HepG2 (cell line): Measurements from ENCODE around the gene TOX2. TPM values are rescaled to one million over a fixed set of nuclear protein-coding genes. Genes with fewer than 3 reads are reported as not detected.

Source experiments
- ATAC-seq: fragments of 200-7000 bp; cut with Tn5 transposase; 3 replicates; pipeline ENCODE4 v1.9.1; 2020; ENCODE audit warnings: mild to moderate bottlenecking, moderate library complexity
- BruUV-seq: library from RNA; stranded (reverse); fragments of 400-500 nt; replicated peaks from 2 replicates; lab custom pipeline; 2021; lab: Mats Ljungman, UMichigan
- CTCF ChIA-PET: fragments of 300-600 bp; formaldehyde crosslinking; extraction: SDS; loops from one replicate; lab custom pipeline; 2021; ENCODE audit warnings: low total read pairs, inconsistent platforms, low intra/inter-chr PET ratio; lab: Yijun Ruan, JAX
- POLR2A ChIA-PET: fragments of 350-600 bp; sonication (Branson Sonifier 250); formaldehyde crosslinking; loops from one replicate; lab custom pipeline; 2020; ENCODE audit warnings: antibody characterized with exemption, inconsistent platforms; lab: Yijun Ruan, JAX
- DNase-seq: peaks from one replicate; pipeline ENCODE4 v3.0.0-alpha.2; 2015; ENCODE audit warnings: low spot score
- FAIRE-seq: peaks from 3 replicates; lab custom pipeline; 2011; peaks lifted over from hg19 to GRCh38; lab: Jason Lieb, UNC
- H2AFZ ChIP-seq: one replicate; pipeline ENCODE4 v1.6.1; 2011; ENCODE audit warnings: low read length, inconsistent platforms
- H3K27ac ChIP-seq: fragments of 300-600 bp; 3 replicates; pipeline ENCODE4 v1.8.0; 2011; ENCODE audit warnings: mixed run types, mild to moderate bottlenecking, mixed read lengths, low read length, inconsistent platforms; ENCODE audit not compliant: insufficient read depth; ENCODE audit errors: extremely low read length
- H3K27me3 ChIP-seq, 2 experiments: fragments of 200-600 bp in 1 of 2; 2 replicates in 1 of 2; 3 replicates in 1 of 2; pipeline versions ENCODE4 v1.6.0 to v1.8.0; 2011; ENCODE audit warnings: low read length in 2 of 2, mild to moderate bottlenecking in 2 of 2, moderate library complexity in 2 of 2, inconsistent platforms in 1 of 2; ENCODE audit not compliant: insufficient read depth in 2 of 2, control insufficient read depth in 1 of 2
- H3K36me3 ChIP-seq, 2 experiments: fragments of 200-600 bp in 1 of 2; replicated peaks in 1 of 2; 2 replicates in 1 of 2; 3 replicates in 1 of 2; pipeline versions ENCODE4 v1.5.1 to v1.8.0; 2011; ENCODE audit warnings: low read length in 2 of 2, inconsistent platforms in 1 of 2; ENCODE audit not compliant: insufficient read depth in 2 of 2, control insufficient read depth in 1 of 2
- H3K4me1 ChIP-seq: 2 replicates; pipeline ENCODE4 v1.5.1; 2012; ENCODE audit warnings: low read length, inconsistent platforms; ENCODE audit not compliant: insufficient read depth
- H3K4me2 ChIP-seq: 2 replicates; pipeline ENCODE4 v1.6.0; 2011; ENCODE audit warnings: low read depth, low read length, inconsistent platforms
- H3K4me3 ChIP-seq, 3 experiments: fragments of 200-600 bp in 1 of 3; sonication (generic), shearing (Covaris generic) in 1 of 3; replicated peaks in 1 of 3; 2 replicates each; pipeline ENCODE4 v1.5.1; 2011 to 2016; ENCODE audit warnings: low read length in 3 of 3, inconsistent platforms in 2 of 3, low read depth in 2 of 3, mild to moderate bottlenecking in 2 of 3, control low read depth in 1 of 3, mixed read lengths in 1 of 3; ENCODE audit not compliant: insufficient read depth in 1 of 3
- H3K79me2 ChIP-seq: one replicate; pipeline ENCODE4 v1.6.1; 2011; ENCODE audit warnings: low read length, inconsistent platforms; ENCODE audit not compliant: insufficient read depth
- H3K9ac ChIP-seq: 2 replicates; pipeline ENCODE4 v1.6.0; 2011; ENCODE audit warnings: mild to moderate bottlenecking, low read depth, low read length, inconsistent platforms; ENCODE audit not compliant: insufficient read depth
- H3K9me3 ChIP-seq: 2 replicates; pipeline ENCODE4 v1.5.1; 2012; ENCODE audit warnings: mild to moderate bottlenecking, low read length
- H4K20me1 ChIP-seq: 2 replicates; pipeline ENCODE4 v1.6.0; 2011; ENCODE audit warnings: inconsistent platforms, mild to moderate bottlenecking, low read length, moderate library complexity; ENCODE audit not compliant: insufficient read depth
- BRCA1 ChIP-seq: sonication (generic); formaldehyde crosslinking; IDR thresholded peaks from 2 replicates; pipeline ENCODE4 v1.4.0; 2020; ENCODE audit warnings: missing genetic modification reagents
- PHF21A ChIP-seq: sonication (generic); formaldehyde crosslinking; IDR thresholded peaks from 2 replicates; pipeline ENCODE4 v1.5.0; 2020; ENCODE audit warnings: mild to moderate bottlenecking, missing genetic modification reagents
- RXRB ChIP-seq: IDR thresholded peaks from 2 replicates; pipeline ENCODE4 v1.6.1; 2016; ENCODE audit warnings: borderline replicate concordance, missing genetic modification reagents, missing compliant biosample characterization
- ZFP41 ChIP-seq: sonication (generic); formaldehyde crosslinking; IDR thresholded peaks from 2 replicates; pipeline ENCODE4 v1.4.0; 2020; ENCODE audit warnings: mild to moderate bottlenecking, missing genetic modification reagents, borderline replicate concordance
- ZNF124 ChIP-seq: sonication (generic); formaldehyde crosslinking; IDR thresholded peaks from 2 replicates; pipeline ENCODE4 v1.4.0; 2020; ENCODE audit warnings: missing genetic modification reagents
- ZNF333 ChIP-seq: sonication (generic); formaldehyde crosslinking; IDR thresholded peaks from 2 replicates; pipeline ENCODE4 v1.4.0; 2020; ENCODE audit warnings: mild to moderate bottlenecking, missing genetic modification reagents, borderline replicate concordance
- WGBS: methylation state at CpG from one replicate; pipeline ENCODE4 v1.1.6; 2017; ENCODE audit warnings: low lambda C conversion rate; 5-methylcytosine and 5-hydroxymethylcytosine counted together
- in situ Hi-C: cut with HindIII; loops from 2 replicates; pipeline ENCODE4 v1.10.0; 2017; ENCODE audit warnings: low pct_unique_long_range_greater_than_20kb; ENCODE audit not compliant: extremely low pct_ligation_motif_present
- intact Hi-C: fragments of 100-400 bp; cut with micrococcal nuclease; formaldehyde crosslinking; loops from one replicate; pipeline ENCODE4 v1.10.0; 2022; ENCODE audit not compliant: unreplicated experiment
- polyA plus RNA-seq, 8 experiments: library from polyadenylated mRNA; depleted of rRNA in 3 of 8; stranded (reverse) in 7 of 8; unstranded in 1 of 8; fragments of >200 nt; fragmentation: Illumina TruSeq in 4 of 8; extraction: Trizol in 4 of 8; gene quantifications; 2 replicates each; pipeline versions ENCODE4 v1.2.1 to v1.2.3, GENCODE V29; 2011 to 2016; ENCODE audit warnings: low read depth in 4 of 8, missing spikeins in 1 of 8, mixed read lengths in 1 of 8; ENCODE audit not compliant: insufficient read depth in 1 of 8
- total RNA-seq, 5 experiments: library from RNA; depleted of rRNA; stranded (reverse); fragments of >200 nt; fragmentation: Illumina TruSeq; extraction: Trizol; gene quantifications; 2 replicates each; pipeline ENCODE4 v1.2.3, GENCODE V29; 2016; ENCODE audit warnings: low read depth in 1 of 5
- TF ChIP-seq, protein P1 (sequence below): sonication (generic); formaldehyde crosslinking; IDR thresholded peaks from 2 replicates; pipeline ENCODE4 v1.8.1; 2022; ENCODE audit warnings: low read depth, mild to moderate bottlenecking, missing genetic modification reagents
- TF ChIP-seq, protein P2 (sequence below): sonication (generic); formaldehyde crosslinking; IDR thresholded peaks from 2 replicates; pipeline ENCODE4 v1.8.1; 2023; ENCODE audit warnings: mild to moderate bottlenecking, moderate library complexity, missing genetic modification reagents
- TF ChIP-seq, protein P3 (sequence below): sonication (generic); formaldehyde crosslinking; IDR thresholded peaks from 2 replicates; pipeline ENCODE4 v1.4.0; 2020; ENCODE audit warnings: missing genetic modification reagents

The TOX2 gene
- total and polyA plus RNA-seq, 2 of the 13 experiments (the other 11 are each of a cell fraction or from before 2014, with no cell fraction given) = not detected

DNA sequence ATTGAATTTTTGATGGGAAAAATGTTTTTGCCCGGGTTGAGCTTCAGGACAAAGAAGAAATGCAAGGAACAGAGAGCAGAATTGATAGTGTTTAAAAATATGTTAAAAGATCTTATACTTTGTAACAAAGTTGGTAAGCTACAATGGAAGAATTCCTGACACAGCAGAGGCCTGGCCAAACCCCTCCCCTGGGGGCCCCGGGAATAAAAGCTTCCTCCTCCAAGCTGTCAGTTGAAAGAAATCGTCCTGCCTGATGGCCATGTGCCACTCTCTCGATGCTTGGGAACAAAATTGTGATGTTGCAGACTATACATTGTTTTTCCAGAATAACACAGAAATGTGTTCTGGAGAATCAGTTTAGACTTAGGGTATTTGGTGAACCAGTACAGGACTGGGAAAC is 14.2 kb upstream of the TOX2 start (continued):
- TF ChIP-seq ZFP41 (CRISPR knock-in tag) = no peak

DNA sequence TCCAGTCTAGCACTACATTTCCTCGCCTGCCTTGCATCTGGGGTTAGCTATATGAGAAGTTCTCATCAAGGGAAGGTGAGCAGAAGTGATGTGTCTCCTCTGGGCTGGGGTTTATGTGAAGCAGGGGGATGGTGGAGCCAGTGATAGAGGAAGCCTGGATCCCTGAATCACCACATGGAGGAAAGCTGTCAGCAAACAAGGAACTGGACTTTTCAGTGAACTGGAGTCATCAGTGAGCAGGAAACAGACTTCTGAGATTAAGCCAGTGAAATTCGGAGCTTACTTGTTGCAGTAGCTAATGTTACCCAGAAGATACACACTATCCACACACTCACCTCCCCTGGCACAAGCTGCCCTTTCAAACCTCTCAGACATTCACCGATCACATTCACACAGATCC is 13.4 kb upstream of the TOX2 start:
- in situ Hi-C loops = no loop called here
- Histone ChIP-seq H3K4me2 (no peak overlapping the region), H3K27ac (no peak overlapping the region), H3K79me2 (no peaks in the 10 kb centered on the region), H3K36me3 (no peaks in the 10 kb centered on the region), H3K9me3 (no peaks in the 10 kb centered on the region), H3K27me3 (peaks cover 0 to 31% of the 10 kb centered on the region in 2 experiments; a peak in 2 of 5 replicates), H3K9ac (no peak overlapping the region), H3K4me3 (no peak overlapping the region), H2AFZ (no peak overlapping the region), H3K4me1 (peaks cover 17% of the 10 kb centered on the region), H4K20me1 (no peaks in the 10 kb centered on the region)
- ChIA-PET POLR2A (no interaction called here), CTCF (no interaction called here)
- TF ChIP-seq, protein P1, sequence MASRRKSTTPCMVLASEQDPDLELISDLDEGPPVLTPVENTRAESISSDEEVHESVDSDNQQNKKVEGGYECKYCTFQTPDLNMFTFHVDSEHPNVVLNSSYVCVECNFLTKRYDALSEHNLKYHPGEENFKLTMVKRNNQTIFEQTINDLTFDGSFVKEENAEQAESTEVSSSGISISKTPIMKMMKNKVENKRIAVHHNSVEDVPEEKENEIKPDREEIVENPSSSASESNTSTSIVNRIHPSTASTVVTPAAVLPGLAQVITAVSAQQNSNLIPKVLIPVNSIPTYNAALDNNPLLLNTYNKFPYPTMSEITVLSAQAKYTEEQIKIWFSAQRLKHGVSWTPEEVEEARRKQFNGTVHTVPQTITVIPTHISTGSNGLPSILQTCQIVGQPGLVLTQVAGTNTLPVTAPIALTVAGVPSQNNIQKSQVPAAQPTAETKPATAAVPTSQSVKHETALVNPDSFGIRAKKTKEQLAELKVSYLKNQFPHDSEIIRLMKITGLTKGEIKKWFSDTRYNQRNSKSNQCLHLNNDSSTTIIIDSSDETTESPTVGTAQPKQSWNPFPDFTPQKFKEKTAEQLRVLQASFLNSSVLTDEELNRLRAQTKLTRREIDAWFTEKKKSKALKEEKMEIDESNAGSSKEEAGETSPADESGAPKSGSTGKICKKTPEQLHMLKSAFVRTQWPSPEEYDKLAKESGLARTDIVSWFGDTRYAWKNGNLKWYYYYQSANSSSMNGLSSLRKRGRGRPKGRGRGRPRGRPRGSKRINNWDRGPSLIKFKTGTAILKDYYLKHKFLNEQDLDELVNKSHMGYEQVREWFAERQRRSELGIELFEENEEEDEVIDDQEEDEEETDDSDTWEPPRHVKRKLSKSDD = no peak
- TF ChIP-seq, protein P2, sequence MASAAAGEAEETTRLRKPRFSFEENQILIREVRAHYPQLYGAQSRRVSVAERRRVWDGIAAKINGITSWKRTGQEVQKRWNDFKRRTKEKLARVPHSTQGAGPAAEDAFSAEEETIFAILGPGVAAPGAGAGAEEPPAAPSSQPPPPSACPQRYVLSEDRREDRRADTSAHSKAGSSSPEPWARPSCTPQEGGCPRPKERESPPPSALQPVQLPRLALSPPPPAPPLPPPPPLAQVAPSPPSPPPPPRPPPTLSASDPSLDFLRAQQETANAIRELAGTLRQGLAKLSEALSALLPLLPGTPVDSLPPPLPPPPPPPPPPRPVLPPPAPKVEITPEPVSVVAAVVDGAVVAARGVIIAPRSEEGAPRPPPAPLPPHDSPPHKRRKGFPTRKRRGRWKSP = no peak
- TF ChIP-seq PHF21A (CRISPR knock-in tag) (no peak), ZNF333 (CRISPR knock-in tag) (0 out of 2 replicates have a peak, but pooled peaks have one; percentile 79), ZNF124 (CRISPR knock-in tag) (no peak), RXRB (no peak), BRCA1 (no peak)
- TF ChIP-seq, protein P3, sequence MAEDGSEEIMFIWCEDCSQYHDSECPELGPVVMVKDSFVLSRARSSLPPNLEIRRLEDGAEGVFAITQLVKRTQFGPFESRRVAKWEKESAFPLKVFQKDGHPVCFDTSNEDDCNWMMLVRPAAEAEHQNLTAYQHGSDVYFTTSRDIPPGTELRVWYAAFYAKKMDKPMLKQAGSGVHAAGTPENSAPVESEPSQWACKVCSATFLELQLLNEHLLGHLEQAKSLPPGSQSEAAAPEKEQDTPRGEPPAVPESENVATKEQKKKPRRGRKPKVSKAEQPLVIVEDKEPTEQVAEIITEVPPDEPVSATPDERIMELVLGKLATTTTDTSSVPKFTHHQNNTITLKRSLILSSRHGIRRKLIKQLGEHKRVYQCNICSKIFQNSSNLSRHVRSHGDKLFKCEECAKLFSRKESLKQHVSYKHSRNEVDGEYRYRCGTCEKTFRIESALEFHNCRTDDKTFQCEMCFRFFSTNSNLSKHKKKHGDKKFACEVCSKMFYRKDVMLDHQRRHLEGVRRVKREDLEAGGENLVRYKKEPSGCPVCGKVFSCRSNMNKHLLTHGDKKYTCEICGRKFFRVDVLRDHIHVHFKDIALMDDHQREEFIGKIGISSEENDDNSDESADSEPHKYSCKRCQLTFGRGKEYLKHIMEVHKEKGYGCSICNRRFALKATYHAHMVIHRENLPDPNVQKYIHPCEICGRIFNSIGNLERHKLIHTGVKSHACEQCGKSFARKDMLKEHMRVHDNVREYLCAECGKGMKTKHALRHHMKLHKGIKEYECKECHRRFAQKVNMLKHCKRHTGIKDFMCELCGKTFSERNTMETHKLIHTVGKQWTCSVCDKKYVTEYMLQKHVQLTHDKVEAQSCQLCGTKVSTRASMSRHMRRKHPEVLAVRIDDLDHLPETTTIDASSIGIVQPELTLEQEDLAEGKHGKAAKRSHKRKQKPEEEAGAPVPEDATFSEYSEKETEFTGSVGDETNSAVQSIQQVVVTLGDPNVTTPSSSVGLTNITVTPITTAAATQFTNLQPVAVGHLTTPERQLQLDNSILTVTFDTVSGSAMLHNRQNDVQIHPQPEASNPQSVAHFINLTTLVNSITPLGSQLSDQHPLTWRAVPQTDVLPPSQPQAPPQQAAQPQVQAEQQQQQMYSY (CRISPR knock-in tag) = peak; percentile 92
- intact Hi-C loops = no loop called here
- 14% methylated on average over 3 of the region's 3 CpGs for whole genome bisulfite sequencing
- no peak for DNase-seq
- no peak for ATAC-seq
- BruUV-seq = no TSS peak
- no peak for FAIRE-seq
